Measurements from ENCODE around the gene PAGE2.
A peak's percentile ranks its signal among the peaks of the same experiment; 100 is the strongest.
"Not testable (repeated sequence)": the region's sequence is repeated elsewhere in the genome, so short reads cannot be mapped to it uniquely, and the experiment has no call there.

PAGE2 gene

GRCh38 chrX:55088795-55089489 lies at the start of gene PAGE2:
PAGE2 (plus strand) TSS chrX:55089018; CDS start chrX:55090021, 1,003 bp downstream.
- DNase-seq = no peak

- no peak for DNase-seq
These were observed 49.3 kb upstream of the PAGE2 start for GRCh38 chrX:55039471-55039870.

- no peak for DNase-seq
These were observed 47.3 kb upstream of the PAGE2 start for GRCh38 chrX:55041514-55041913.

- not testable (repeated sequence) for DNase-seq
These were observed 38.2 kb upstream of the PAGE2 start for GRCh38 chrX:55050599-55050998.

- no peak for DNase-seq
These were observed 31.8 kb upstream of the PAGE2 start for GRCh38 chrX:55056820-55057674.

GRCh38 chrX:55057675-55058249 lies 31.1 kb upstream of the PAGE2 start:
- peak; percentile 49 for DNase-seq

- not testable (repeated sequence) for DNase-seq
These were observed 21.6 kb upstream of the PAGE2 start for GRCh38 chrX:55067180-55067579.

GRCh38 chrX:55072286-55072685 lies 16.5 kb upstream of the PAGE2 start:
- DNase-seq = no peak

GRCh38 chrX:55074851-55075467 lies 13.9 kb upstream of the PAGE2 start, which contains the start of gene PAGE2B:
PAGE2B (plus strand) TSS chrX:55075030; CDS start chrX:55076042, 1,012 bp downstream.
- no peak for DNase-seq

- DNase-seq = no peak
These were observed 9.9 kb downstream of the PAGE2 start for GRCh38 chrX:55098691-55099090.

GRCh38 chrX:55099162-55099561 lies 10.3 kb downstream of the PAGE2 start:
- DNase-seq = no peak

GRCh38 chrX:55102754-55103153 lies 13.9 kb downstream of the PAGE2 start:
- no peak for DNase-seq

- DNase-seq = no peak
These were observed 18.4 kb downstream of the PAGE2 start for GRCh38 chrX:55107262-55107661.

- DNase-seq = no peak
These were observed 19.1 kb downstream of the PAGE2 start for GRCh38 chrX:55107911-55108310.

GRCh38 chrX:55109306-55109705 lies 20.5 kb downstream of the PAGE2 start:
- no peak for DNase-seq

- DNase-seq = no peak
These were observed 22.9 kb downstream of the PAGE2 start for GRCh38 chrX:55111578-55112254.

- DNase-seq = not testable (repeated sequence)
These were observed 27.8 kb downstream of the PAGE2 start for GRCh38 chrX:55116589-55116988.

- no peak for DNase-seq
These were observed 29.8 kb downstream of the PAGE2 start for GRCh38 chrX:55118574-55118973.

GRCh38 chrX:55119271-55119670 lies 30.5 kb downstream of the PAGE2 start:
- no peak for DNase-seq

GRCh38 chrX:55119712-55120111 lies 30.9 kb downstream of the PAGE2 start:
- no peak for DNase-seq

- no peak for DNase-seq
These were observed 32.0 kb downstream of the PAGE2 start for GRCh38 chrX:55120761-55121358.

GRCh38 chrX:55123900-55124299 lies 35.1 kb downstream of the PAGE2 start:
- DNase-seq = no peak
